Measurements from ENCODE around the gene ZNF827.

ZNF827 gene

DNA sequence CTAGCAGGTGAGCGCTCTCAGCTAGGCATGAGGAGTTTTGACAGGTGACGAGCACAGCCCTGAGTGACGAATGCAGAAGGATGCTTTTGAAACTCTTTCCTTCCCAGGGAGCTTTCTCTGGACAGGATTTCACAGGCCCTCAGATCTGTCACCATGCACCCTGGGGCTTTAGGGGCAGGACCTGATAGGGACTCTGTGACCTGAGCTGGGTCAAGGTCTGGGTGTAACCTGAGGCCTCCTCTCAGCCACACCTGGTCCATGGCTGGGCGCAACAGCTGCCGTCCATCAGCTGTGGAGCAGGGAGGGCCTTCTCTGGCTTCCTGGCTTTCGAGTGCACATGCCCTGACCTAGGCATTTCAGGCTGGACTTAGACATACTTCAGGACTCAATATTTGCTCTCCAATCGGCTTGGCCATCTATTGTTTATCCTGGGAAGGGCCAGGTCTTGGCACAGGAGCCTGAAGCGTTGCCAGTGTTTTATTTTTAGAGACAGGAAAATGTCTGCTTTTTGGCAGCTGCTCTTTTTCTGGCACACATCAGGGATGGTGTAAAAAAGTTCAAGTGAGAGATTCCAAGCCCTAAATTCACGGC, 202.3 kb downstream of the ZNF827 start:
- Histone ChIP-seq H3K4me3 (ENCODE audit: severe bottlenecking) (no peak overlapping the region), H3K27me3 (ENCODE audit: insufficient read depth, poor library complexity, severe bottlenecking) (no peaks in the 10 kb centered on the region), H3K36me3 (ENCODE audit: low read depth) (no peaks in the 10 kb centered on the region), H3K9me3 (ENCODE audit: severe bottlenecking) (no peaks in the 10 kb centered on the region), H3K4me1 (ENCODE audit: insufficient read depth, poor library complexity, severe bottlenecking) (peaks cover 38% of the 10 kb centered on the region), H3K27ac (ENCODE audit: poor library complexity, severe bottlenecking) (peak overlapping the region; percentile 99)
- ATAC-seq (ENCODE audit: low read depth) (no peak), DNase-seq (ENCODE audit: low spot score) (no peak)
- TF ChIP-seq CTCF (IDR thresholded peaks at IDR 0.05; ENCODE audit: poor library complexity, severe bottlenecking): no peak

DNA sequence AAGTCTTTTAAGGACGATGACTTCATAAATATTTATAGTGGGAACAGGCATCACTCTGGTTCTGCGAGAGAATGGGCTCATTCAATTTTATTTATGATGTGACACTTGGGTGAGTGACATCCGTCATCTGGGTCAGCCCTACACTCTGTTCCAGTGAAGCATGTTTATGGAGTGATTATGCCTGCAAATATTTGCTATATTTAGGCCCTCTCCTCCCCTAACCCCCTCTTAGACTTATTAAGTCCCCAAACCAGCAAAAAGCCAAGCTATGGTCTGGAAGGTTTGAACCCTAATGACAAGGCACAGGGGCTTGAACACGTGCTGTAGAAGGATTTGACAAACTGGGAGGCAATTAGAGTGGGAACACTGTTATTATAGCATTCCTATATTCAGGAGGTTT, 202.8 kb downstream of the ZNF827 start:
- Histone ChIP-seq H3K9me3 (ENCODE audit: severe bottlenecking) (no peaks in the 10 kb centered on the region), H3K27me3 (ENCODE audit: insufficient read depth, poor library complexity, severe bottlenecking) (no peaks in the 10 kb centered on the region), H3K27ac (ENCODE audit: poor library complexity, severe bottlenecking) (peak overlapping the region; percentile 99), H3K36me3 (ENCODE audit: low read depth) (no peaks in the 10 kb centered on the region), H3K4me3 (ENCODE audit: severe bottlenecking) (no peak overlapping the region), H3K4me1 (ENCODE audit: insufficient read depth, poor library complexity, severe bottlenecking) (peaks cover 38% of the 10 kb centered on the region)
- ATAC-seq (ENCODE audit: low read depth) (no peak), DNase-seq (ENCODE audit: low spot score) (no peak)
- no peak for TF ChIP-seq CTCF (IDR thresholded peaks at IDR 0.05; ENCODE audit: poor library complexity, severe bottlenecking)

- Histone ChIP-seq H3K27ac (ENCODE audit: poor library complexity, severe bottlenecking) (peak overlapping the region; percentile 99), H3K27me3 (ENCODE audit: insufficient read depth, poor library complexity, severe bottlenecking) (no peaks in the 10 kb centered on the region), H3K9me3 (ENCODE audit: severe bottlenecking) (no peaks in the 10 kb centered on the region), H3K4me1 (ENCODE audit: insufficient read depth, poor library complexity, severe bottlenecking) (peaks cover 38% of the 10 kb centered on the region), H3K36me3 (ENCODE audit: low read depth) (no peaks in the 10 kb centered on the region), H3K4me3 (ENCODE audit: severe bottlenecking) (no peak overlapping the region)
- ATAC-seq (ENCODE audit: low read depth) (peak; percentile 69), DNase-seq (ENCODE audit: low spot score) (peak; percentile 71)
- TF ChIP-seq CTCF (IDR thresholded peaks at IDR 0.05; ENCODE audit: poor library complexity, severe bottlenecking): no peak
These were observed 203.3 kb downstream of the ZNF827 start for GRCh38 chr4:145735347-145735675.

DNA sequence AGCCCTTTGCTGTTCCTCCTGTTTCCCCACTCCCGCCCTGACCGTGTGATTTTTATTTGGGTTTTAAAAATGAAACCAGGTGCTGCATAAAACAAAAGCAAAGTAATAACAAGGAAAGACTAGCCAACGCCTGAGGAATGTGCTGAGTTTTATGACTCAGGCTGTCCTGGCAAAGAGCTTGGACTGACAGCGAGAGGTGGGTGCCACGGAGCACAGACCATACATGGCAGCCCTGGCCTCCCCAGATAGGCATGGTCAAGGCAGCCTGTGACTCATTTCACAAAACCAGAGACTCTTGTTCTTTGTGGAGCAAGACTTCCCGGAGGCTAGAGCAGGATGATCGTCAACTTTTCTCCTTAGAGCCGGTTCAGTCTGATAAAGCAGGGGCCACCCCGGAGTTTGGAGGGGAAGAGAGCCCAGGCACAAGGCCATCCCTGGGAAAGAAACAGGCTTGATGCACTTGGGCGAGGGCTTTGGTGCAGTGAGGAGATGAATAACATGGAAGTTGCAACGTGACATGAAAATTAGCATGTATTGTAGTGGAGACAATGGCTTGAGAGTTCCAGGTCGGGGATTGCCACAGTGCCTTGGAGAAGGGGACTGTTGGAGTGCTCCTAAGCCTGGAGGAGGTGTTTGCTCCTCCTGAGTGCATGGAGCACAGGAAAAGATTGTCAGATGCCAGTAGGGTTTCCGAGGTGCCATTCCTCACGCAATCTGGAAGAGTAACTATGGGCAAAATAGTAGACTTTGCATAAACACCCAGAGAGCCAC, 203.9 kb downstream of the ZNF827 start:
- H3K4me1 ChIP-seq (ENCODE audit: insufficient read depth, poor library complexity, severe bottlenecking): peaks cover 38% of the 10 kb centered on the region
- H3K27ac ChIP-seq (ENCODE audit: poor library complexity, severe bottlenecking): peak overlapping the region; percentile 99
- DNase-seq (ENCODE audit: low spot score) (peak; percentile 97), ATAC-seq (ENCODE audit: low read depth) (peak; percentile 81)
- no peaks in the 10 kb centered on the region for H3K27me3 ChIP-seq (ENCODE audit: insufficient read depth, poor library complexity, severe bottlenecking)
- H3K9me3 ChIP-seq (ENCODE audit: severe bottlenecking): no peaks in the 10 kb centered on the region
- H3K4me3 ChIP-seq (ENCODE audit: severe bottlenecking): no peak overlapping the region
- no peaks in the 10 kb centered on the region for H3K36me3 ChIP-seq (ENCODE audit: low read depth)
- no peak for TF ChIP-seq CTCF (IDR thresholded peaks at IDR 0.05; ENCODE audit: poor library complexity, severe bottlenecking)

DNA sequence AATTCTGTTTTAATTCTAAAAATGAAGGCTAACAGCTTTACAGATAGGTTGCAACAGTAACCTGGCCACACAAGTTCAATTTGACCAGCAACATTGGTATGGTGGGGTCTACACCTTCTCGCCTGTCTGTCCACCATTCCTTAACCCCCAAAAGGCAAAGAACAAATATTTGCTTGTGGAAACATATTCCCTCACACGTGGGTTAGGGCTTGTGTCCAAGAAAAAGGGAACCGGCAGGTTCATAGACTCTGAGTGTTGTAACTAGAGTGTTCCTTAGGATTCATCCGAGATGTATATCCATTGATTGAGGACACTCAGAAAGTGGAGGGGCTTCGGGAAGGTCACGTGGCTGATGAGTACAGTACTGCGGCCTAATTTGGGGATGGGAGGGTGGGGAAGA, 204.6 kb downstream of the ZNF827 start:
- Histone ChIP-seq H3K9me3 (ENCODE audit: severe bottlenecking) (no peaks in the 10 kb centered on the region), H3K27me3 (ENCODE audit: insufficient read depth, poor library complexity, severe bottlenecking) (no peaks in the 10 kb centered on the region), H3K4me1 (ENCODE audit: insufficient read depth, poor library complexity, severe bottlenecking) (peaks cover 38% of the 10 kb centered on the region), H3K4me3 (ENCODE audit: severe bottlenecking) (no peak overlapping the region), H3K27ac (ENCODE audit: poor library complexity, severe bottlenecking) (peak overlapping the region; percentile 99), H3K36me3 (ENCODE audit: low read depth) (no peaks in the 10 kb centered on the region)
- DNase-seq (ENCODE audit: low spot score): no peak
- no peak for ATAC-seq (ENCODE audit: low read depth)
- no peak for TF ChIP-seq CTCF (IDR thresholded peaks at IDR 0.05; ENCODE audit: poor library complexity, severe bottlenecking)

Measured in RWPE2 (cell line).